ENCODE measurements around the gene EFNB1.
A peak's percentile ranks its signal among the peaks of the same experiment; 100 is the strongest.

EFNB1 gene

DNA sequence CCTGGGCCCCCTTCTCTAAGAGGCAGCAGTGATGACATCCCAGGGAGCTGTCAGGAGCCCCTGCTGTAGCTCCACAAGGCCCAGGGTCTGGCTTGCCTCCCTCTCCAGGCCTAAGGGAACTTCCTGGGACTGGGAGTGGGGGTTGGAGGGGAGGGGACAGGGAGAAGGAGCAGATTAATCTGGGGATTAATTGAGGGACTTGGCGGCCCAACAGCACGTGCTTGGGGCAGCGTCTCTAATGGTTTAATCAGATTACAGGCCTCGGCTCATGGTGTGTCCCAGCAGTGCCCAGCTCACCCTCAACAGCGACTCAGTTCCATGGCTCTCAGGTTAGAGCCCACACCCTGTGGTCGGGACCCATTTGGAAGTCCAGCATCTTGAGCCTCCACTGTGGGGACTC is 47.9 kb downstream of the EFNB1 start:
- no peak overlapping the region for H3K27ac ChIP-seq
- no peak for DNase-seq (ENCODE audit: low read depth, low spot score)

GRCh38 chrX:68877606-68878005 is 48.8 kb downstream of the EFNB1 start:
- no peak for DNase-seq (ENCODE audit: low read depth, low spot score)
- no peak overlapping the region for H3K27ac ChIP-seq

- peak overlapping the region; percentile 58 for H3K27ac ChIP-seq
- peak; percentile 50 for DNase-seq (ENCODE audit: low read depth, low spot score)
These were observed 50.3 kb downstream of the EFNB1 start for GRCh38 chrX:68878977-68879645.

- H3K27ac ChIP-seq, result no peak overlapping the region
- no peak for DNase-seq (ENCODE audit: low read depth, low spot score)
These were observed 52.2 kb downstream of the EFNB1 start for GRCh38 chrX:68880846-68881552.

- DNase-seq (ENCODE audit: low read depth, low spot score), result no peak
- H3K27ac ChIP-seq, result no peak overlapping the region
These were observed 53.1 kb downstream of the EFNB1 start for GRCh38 chrX:68881911-68882310.

DNA sequence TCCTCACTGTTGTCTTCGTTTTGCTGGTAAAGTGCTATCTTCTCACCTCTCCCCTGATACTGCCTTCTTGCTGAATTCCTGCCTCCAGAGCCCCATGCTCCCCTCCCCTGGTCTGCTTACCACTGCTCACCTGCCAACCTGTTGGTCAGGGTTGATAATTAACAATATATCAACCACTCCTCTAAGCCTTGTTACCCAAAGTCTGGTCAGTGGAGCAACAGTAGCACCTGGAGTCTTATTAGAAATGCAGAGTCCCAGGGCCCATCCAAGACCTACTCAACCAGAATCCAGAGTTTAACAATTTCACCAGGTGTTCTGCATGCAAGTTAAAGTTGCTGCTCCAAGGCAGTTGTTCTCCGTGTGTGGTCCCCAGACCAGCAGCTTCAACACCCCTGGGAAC is 55.0 kb downstream of the EFNB1 start:
- no peak overlapping the region for H3K27ac ChIP-seq
- no peak for DNase-seq (ENCODE audit: low read depth, low spot score)

DNA sequence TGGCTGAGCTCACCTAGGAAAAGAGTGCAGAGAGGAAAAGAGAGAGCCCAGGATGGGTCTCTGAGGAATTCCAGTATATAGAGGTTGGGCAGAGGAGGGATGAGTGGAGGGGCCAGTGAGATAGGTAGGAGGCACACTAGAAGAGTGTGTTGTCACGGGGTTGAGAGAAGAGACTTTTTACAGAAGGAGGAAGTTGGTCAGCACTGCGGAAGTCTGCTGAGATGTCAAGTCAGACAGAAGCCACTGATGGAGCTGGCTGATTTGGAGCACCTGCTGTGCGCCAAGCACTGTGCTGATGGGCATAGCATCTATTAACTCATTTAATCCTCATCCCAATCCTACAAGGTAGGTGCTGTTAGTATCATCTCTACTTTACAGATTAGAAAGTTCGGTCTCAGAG is 60.4 kb downstream of the EFNB1 start:
- no peak overlapping the region for H3K27ac ChIP-seq
- no peak for DNase-seq (ENCODE audit: low read depth, low spot score)
